OCI-LY7 (cell line): ENCODE measurements around the gene TTC14.

Experiments used
- CTCF ChIP-seq: fragments of 200-600 bp; sonication (generic); conservative IDR thresholded peaks from 2 replicates; pipeline ENCODE4 v1.5.1; 2014; ENCODE audit warnings: mild to moderate bottlenecking, antibody characterized with exemption, low read length, moderate library complexity, mixed read lengths
- EZH2phosphoT487 ChIP-seq: fragments of 200-600 bp; sonication (generic); IDR thresholded peaks from 2 replicates; pipeline ENCODE4 v1.6.1; 2018; ENCODE audit warnings: low read depth, borderline replicate concordance, mild to moderate bottlenecking, mixed run types, antibody characterized with exemption, low read length, moderate library complexity, mixed read lengths

GRCh38 chr3:180633722-180634121, 31.8 kb downstream of the TTC14 start:
- TF ChIP-seq CTCF (no peak), EZH2phosphoT487 (no peak)
